GM21390 (cell line): ENCODE results near the gene PDE9A.
"Not testable (repeated sequence)": the region's sequence is repeated elsewhere in the genome, so short reads cannot be mapped to it uniquely, and the experiment has no call there.

Experiments
- ATAC-seq: cut with Tn5 transposase; IDR thresholded peaks from one replicate; pipeline ENCODE4 v1.9.1; 2021; ENCODE audit not compliant: unreplicated experiment

Gene PDE9A

GRCh38 chr21:42624095-42624790 lies 29.2 kb upstream of the PDE9A start:
- no peak for ATAC-seq

DNA sequence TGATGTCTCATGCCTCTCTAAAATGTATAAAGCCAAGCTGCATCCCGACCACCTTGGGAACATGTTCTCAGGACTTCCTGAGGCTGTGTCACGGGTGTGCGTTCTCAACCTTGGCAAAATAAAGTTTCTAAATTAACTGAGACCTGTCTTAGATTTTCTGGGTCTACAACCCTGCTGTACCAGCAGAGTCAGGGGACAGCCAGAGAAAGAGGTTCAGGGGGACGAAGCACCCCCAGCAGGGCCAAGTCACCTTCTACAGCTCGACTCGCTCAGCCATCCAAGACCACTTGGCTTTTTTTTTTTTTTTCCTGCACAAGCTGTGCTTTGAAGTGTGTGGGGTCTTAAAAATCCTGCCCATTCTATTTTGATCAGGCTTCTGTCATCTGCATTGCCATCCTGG lies 28.5 kb upstream of the PDE9A start:
- no peak for ATAC-seq

- ATAC-seq, result no peak
Observed at GRCh38 chr21:42626171-42626570, 27.2 kb upstream of the PDE9A start.

DNA sequence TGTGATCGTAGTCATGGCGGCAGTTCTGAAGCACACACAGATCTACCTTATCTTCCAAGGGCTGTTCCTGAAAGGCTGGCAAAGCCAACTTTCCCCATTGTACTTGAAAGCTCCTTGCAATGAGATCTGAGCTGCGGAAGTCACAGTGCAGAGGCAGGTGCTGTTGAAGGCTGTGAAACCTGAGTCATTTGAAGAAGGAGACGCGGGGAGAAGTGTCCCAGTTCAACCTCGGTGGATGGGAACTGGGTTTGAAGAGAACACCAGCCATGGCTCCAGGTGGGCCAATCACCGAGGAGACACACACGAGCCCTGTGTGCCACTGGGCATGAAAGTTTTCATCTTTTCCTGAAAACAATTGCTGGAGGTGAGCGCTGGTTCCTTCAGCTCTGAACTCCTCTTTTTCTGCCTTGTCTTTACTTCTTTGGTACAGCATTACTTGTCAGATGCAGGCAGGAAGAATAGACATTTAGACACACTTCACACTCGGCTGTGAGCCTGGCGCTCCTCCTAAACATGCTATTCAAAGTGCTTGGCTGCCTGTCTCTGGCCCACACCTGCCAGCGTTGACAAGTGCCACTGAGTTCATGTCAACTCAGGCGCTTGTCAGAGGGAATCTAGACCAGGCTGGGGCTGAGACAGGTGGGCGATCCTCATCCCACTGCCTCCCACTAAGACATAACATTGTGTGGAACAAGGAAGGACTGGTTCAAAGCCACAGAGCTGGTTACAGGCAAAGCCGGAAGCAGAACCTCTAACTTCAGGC lies 25.7 kb upstream of the PDE9A start:
- no peak for ATAC-seq

GRCh38 chr21:42628466-42629061 lies 24.9 kb upstream of the PDE9A start:
- not testable (repeated sequence) for ATAC-seq

DNA sequence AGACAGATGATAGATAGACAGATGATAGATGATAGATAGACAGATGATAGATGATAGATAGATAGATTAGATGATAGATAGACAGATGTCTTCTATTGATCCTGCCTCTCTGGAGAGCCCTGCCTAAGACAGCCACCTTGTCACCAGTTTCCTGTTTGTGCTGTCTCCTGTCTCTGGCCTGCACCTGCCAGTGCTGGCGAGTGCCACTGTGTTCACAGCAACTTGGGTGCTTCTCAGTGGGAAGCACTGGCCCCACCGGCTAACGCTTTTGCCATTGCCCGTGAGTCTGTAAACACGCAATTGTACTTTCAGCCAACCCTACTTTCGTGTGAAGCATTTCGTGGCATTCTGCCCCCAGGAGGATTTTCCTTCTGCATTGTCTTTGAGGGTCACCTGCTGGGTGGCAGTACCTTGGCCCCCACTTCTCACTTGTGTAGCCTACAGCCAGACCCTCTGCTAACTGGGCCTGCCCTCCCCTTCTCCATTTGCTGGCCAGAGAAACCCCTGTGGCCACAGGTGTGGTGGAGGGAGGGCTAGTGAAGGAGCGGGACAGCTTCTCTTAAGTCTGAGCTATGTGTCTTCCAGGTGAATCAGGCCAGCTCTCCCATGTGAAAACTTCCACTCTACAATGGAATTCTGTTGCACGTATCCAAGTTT lies 23.4 kb upstream of the PDE9A start:
- no peak for ATAC-seq

DNA sequence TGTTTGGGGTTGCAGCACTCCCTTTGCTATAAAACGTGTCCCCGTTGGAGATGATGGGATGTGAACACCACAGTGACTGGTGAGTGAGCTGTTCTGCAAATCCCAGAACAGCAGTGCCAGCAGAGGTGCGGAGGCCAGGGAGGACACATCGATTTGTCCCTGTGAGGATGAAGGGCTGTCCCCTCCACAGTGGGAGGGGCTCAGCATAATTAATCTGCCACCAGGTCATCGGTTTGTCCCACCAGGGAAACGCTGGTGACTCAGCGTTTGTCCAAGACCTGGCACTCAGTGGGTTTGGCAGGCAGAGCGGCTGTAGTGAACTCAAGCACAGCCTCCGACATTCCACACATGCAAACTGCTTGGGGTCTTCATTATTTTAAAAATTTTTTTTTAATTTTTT lies 22.8 kb upstream of the PDE9A start:
- no peak for ATAC-seq

DNA sequence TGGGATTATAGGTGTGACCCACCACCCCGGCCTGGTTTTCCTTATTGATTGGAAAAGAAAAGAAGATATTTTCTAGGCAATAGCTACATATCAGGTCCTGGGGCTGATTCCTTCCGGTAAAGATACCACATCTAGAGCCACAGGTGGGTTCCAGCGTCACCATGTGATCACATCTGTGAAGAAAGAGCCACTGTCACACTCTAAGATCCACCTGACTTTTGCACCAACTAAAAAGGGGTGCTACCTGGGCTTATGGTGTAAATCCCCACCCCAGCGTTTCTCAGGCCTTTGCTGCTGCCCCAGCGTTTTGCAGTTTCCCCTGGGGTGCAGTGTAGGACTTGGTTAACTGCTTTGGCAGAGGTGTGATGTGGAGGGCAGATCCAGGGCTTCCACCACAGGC lies 22.3 kb upstream of the PDE9A start:
- no peak for ATAC-seq

DNA sequence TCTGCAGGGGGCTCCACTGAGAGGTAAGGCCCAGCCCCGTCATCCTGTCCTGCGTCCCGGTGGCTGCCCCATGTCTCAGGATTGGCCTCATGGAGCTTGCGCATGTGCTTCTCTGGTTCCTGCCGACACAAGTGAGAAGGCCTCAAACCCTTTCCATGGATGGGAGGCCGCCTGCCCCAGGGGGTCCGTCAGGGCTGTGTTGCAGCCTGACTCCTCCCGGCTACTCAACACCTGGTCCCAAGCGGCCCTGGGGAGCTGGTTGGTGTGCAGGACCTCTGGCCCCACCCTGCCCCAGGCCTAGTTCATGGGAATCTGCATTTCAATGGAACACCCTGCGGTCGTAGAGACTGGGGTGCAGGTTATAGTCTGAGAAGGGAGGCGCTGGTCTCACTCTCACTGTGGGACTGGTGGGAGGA lies 21.1 kb upstream of the PDE9A start:
- no peak for ATAC-seq

DNA sequence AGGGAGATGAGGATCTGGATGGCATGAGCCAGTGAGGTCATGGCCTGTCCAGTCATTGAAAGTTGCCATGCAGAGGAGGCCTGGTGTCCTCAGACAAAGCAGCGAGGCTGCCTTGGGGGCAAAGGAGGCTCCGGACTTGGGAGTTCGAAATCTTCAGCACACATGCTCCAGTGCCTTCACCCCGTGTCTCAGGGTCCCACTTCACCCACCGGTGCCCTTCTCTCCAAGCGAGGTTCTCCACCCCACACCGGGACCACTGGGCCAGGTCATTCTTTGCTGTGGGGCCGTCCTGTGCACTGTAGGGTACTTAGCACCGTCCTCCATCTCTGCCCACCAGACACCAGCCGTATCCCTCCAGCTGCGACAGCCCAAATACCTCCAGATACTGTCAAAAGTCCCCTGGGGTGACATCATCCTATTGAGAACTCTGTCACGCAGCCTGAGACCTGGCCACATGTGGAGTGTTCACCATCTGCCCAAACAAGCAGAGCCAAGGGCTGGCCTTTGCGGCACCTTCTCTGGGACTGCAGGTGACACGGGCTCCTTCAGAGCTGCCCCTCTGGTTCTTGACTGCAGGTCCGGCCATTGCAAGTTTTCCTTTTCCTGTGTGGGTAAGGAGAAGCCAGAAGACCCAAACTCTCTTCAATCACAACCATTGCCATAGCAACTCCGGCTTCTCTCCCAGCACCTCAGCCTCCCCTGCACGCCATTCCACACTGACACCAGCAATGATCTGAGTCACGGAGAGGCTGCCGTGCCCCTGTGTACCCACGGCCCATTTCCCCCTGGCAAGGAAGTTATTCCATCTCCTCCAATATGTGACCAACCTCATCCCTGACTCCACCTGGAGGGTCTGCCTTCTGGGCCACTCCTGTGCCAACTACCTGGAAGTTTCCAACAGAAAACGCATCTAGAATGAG lies 20.4 kb upstream of the PDE9A start:
- ATAC-seq, result no peak

GRCh38 chr21:42633858-42634257 lies 19.6 kb upstream of the PDE9A start:
- ATAC-seq, result no peak

DNA sequence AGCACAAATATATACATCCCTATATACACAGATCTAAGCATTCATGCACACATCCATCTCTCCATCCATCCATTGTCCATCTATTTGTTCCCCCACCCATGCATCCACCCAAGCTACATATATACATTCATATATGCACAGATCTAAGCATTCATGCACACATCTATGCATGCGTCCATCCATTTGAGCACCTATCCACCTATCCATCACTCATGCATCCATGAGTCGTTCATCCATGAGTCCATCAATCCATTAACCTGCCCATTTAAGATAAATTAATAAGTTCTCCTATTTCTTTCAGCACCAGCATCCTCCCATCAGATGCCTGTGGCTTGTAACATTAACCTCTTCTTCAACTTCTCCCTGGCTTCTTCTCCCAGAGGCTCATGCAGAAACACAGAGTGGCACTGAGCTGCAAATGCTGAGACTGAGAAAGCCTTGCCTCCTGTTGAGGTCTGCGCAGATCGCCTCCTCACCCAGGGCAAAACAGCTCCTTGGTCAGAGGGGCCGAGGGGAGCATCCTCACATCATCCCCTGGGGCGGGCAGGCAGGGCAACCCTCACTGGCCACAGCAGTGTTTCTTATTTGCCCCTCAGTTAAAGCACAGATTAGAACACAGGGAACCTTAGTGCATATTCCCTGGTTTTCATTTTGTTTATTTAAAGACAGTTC lies 17.4 kb upstream of the PDE9A start:
- no peak for ATAC-seq

GRCh38 chr21:42636520-42637266 lies 16.7 kb upstream of the PDE9A start:
- no peak for ATAC-seq

- ATAC-seq, result no peak
Observed at GRCh38 chr21:42637267-42638041, 16.0 kb upstream of the PDE9A start.

GRCh38 chr21:42638266-42638863 lies 15.1 kb upstream of the PDE9A start:
- no peak for ATAC-seq

DNA sequence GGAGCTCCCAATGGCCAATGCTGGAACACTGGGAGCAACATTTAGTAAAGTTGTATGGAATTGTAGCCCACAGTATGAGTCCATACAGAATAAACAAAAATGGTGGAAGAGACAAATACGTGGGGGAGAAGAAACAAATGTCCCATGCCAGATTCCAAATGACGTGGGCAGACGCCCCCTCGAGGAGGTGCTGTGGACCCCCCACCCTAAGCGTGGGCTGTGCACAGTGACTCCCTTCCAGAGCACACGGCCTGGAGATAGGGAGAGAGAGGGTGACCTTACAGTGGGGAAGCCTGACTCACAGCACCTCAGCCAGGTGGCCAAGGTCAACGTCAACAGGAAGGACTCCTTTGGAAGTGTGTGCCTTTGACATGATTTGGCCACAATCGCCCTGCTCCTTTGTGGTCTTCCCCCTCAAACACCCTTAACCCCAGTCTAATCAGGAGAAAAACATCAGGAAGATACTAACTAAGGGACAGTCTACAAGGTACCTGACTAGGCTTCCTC lies 13.7 kb upstream of the PDE9A start:
- no peak for ATAC-seq

- no peak for ATAC-seq
Observed at GRCh38 chr21:42640486-42640885, 12.9 kb upstream of the PDE9A start.
